NCI-H510A treated with DMSO at 0.1 percent for 48 hours (cell line): ENCODE data around the gene CFDP1.
A peak's percentile ranks its signal among the peaks of the same experiment; 100 is the strongest.
"Not testable (repeated sequence)": the region's sequence is repeated elsewhere in the genome, so short reads cannot be mapped to it uniquely, and the experiment has no call there.

ENCODE experiments used
- DNase-seq: peaks from one replicate; lab custom pipeline; 2025; lab: John Stamatoyannopoulos, UW

Gene CFDP1

GRCh38 chr16:75458439-75458838 is 25.1 kb upstream of the CFDP1 start:
- no peak for DNase-seq

GRCh38 chr16:75458029-75458428 is 24.7 kb upstream of the CFDP1 start:
- DNase-seq = no peak

GRCh38 chr16:75457485-75458021 is 24.2 kb upstream of the CFDP1 start:
- no peak for DNase-seq

- DNase-seq = no peak
Measured at GRCh38 chr16:75456971-75457370, 23.7 kb upstream of the CFDP1 start.

GRCh38 chr16:75456486-75456885 is 23.2 kb upstream of the CFDP1 start:
- not testable (repeated sequence) for DNase-seq

- DNase-seq = no peak
Measured at GRCh38 chr16:75455677-75456076, 22.4 kb upstream of the CFDP1 start.

- DNase-seq = no peak
Measured at GRCh38 chr16:75452464-75453190, 19.3 kb upstream of the CFDP1 start.

- DNase-seq = no peak
Measured at GRCh38 chr16:75446416-75446815, 13.1 kb upstream of the CFDP1 start.

- no peak for DNase-seq
Measured at GRCh38 chr16:75445298-75445697, 12.0 kb upstream of the CFDP1 start.

GRCh38 chr16:75443298-75443697 is 10.0 kb upstream of the CFDP1 start:
- DNase-seq = no peak

- DNase-seq = peak; percentile 93
Measured at GRCh38 chr16:75433732-75434413, 570 bp upstream of the CFDP1 start.

- no peak for DNase-seq
Measured at GRCh38 chr16:75429621-75430403, 3.5 kb downstream of the CFDP1 start.

GRCh38 chr16:75426524-75426923 is 6.8 kb downstream of the CFDP1 start:
- not testable (repeated sequence) for DNase-seq

GRCh38 chr16:75424105-75424762 is 9.1 kb downstream of the CFDP1 start:
- DNase-seq = not testable (repeated sequence)

- no peak for DNase-seq
Measured at GRCh38 chr16:75423723-75424104, 9.6 kb downstream of the CFDP1 start.

- no peak for DNase-seq
Measured at GRCh38 chr16:75421820-75422126, 11.5 kb downstream of the CFDP1 start.

- DNase-seq = no peak
Measured at GRCh38 chr16:75420987-75421819, 12.1 kb downstream of the CFDP1 start.

GRCh38 chr16:75416904-75417565 is 16.3 kb downstream of the CFDP1 start:
- DNase-seq = no peak

GRCh38 chr16:75415169-75415905 is 18.0 kb downstream of the CFDP1 start:
- DNase-seq = no peak

- no peak for DNase-seq
Measured at GRCh38 chr16:75413951-75414350, 19.4 kb downstream of the CFDP1 start.
